CD4-positive, alpha-beta T cell treated with Interleukin-6 for 4 hours (primary cell): ENCODE measurements around the gene INTS11.

Experiments
- DNase-seq: peaks from one replicate; pipeline ENCODE4 v3.0.0-alpha.2; 2020; ENCODE audit warnings: mixed read lengths

Gene INTS11

GRCh38 chr1:1312450-1313314, 11.8 kb downstream of the INTS11 start:
- DNase-seq = no peak

GRCh38 chr1:1311107-1312104, 13.1 kb downstream of the INTS11 start:
- no peak for DNase-seq

GRCh38 chr1:1310476-1311053, 13.9 kb downstream of the INTS11 start:
- no peak for DNase-seq

- DNase-seq = no peak
Observed at GRCh38 chr1:1310109-1310385, 14.4 kb downstream of the INTS11 start.

GRCh38 chr1:1309251-1310108, 15.0 kb downstream of the INTS11 start:
- peak; percentile 16 for DNase-seq

GRCh38 chr1:1308756-1309250, 15.7 kb downstream of the INTS11 start:
- no peak for DNase-seq

- peak; percentile 93 for DNase-seq
Observed at GRCh38 chr1:1307923-1308755, 16.3 kb downstream of the INTS11 start, which contains the start of the genes ACAP3 and PUSL1. ACAP3 (minus strand) TSS chr1:1307930; CDS start chr1:1307815, 115 bp downstream. PUSL1 (plus strand) TSS chr1:1308597; CDS start chr1:1308644, 47 bp downstream.

- DNase-seq = peak; percentile 23
Observed at GRCh38 chr1:1307261-1307922, 17.1 kb downstream of the INTS11 start.

GRCh38 chr1:1306661-1307260, 17.7 kb downstream of the INTS11 start:
- no peak for DNase-seq

- DNase-seq = no peak
Observed at GRCh38 chr1:1306070-1306660, 18.3 kb downstream of the INTS11 start.

- peak; percentile 89 for DNase-seq
Observed at GRCh38 chr1:1305300-1306069, 19.0 kb downstream of the INTS11 start.

- no peak for DNase-seq
Observed at GRCh38 chr1:1304331-1305299, 19.8 kb downstream of the INTS11 start.

- DNase-seq = no peak
Observed at GRCh38 chr1:1303736-1304135, 20.7 kb downstream of the INTS11 start.

GRCh38 chr1:1302951-1303509, 21.4 kb downstream of the INTS11 start:
- DNase-seq = no peak

GRCh38 chr1:1302006-1302430, 22.4 kb downstream of the INTS11 start:
- DNase-seq = peak; percentile 17

- DNase-seq = no peak
Observed at GRCh38 chr1:1300352-1300739, 24.1 kb downstream of the INTS11 start.

- peak; percentile 25 for DNase-seq
Observed at GRCh38 chr1:1299686-1300351, 24.6 kb downstream of the INTS11 start.
